Activated T-cell treated with anti-CD3 and anti-CD28 coated beads for 24 hours (primary cell): ENCODE data around the gene TWIST2.

Experiments used
- DNase-seq: peaks from one replicate; pipeline ENCODE4 v3.0.0-alpha.2; 2020; ENCODE audit warnings: low read depth

The TWIST2 gene

DNA sequence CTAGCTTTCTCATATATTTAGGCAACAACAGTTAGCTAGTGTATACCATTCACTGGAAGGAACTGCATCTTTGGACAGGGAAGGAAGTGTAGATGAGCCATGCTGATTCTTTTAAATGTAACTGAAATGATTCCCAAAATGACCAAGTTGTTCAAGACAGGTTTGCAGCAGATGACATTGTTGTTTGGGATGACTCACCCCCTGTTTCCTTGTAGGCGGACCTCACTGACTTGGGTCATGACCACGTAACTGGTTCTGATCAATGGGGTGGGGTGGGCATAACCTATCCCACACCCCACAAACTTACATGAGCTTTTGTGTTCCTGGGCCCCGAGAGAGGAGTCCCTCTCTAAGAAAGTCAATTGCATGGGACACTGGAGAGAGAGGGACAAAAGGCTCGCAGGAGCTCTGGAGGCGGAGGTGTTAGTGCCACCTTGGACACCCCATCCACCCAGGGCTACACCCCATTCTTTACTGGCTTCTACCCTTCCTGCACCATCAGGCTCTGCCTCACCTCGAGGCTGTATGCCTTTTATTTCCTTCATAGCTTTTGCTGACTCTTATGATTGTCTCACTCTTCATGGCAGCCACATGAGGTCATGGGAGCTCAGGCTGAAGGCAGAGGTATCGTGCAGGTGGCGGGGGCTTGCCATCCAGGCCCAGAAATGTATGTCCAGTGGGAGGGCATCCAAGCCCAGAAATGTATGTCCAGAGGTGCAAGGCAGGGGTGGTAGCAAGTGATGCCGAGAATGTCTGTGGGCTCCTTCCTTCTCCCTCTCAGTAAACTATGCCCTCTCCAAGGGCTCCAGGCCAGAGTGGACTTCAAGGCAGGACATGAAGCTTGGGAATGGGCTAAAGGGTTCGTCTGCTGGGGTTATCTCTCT lies 108.0 kb downstream of the TWIST2 start:
- DNase-seq = no peak

GRCh38 chr2:238956676-238957075 lies 108.8 kb downstream of the TWIST2 start:
- no peak for DNase-seq
